K562 (cell line): ENCODE results near the gene PTPN7. TPM values are rescaled to one million over a fixed set of nuclear protein-coding genes. Genes with fewer than 3 reads are reported as not detected.
A peak's percentile ranks its signal among the peaks of the same experiment; 100 is the strongest.

Experiments
- BCLAF1 ChIP-seq, 2 experiments: fragments of 450-650 bp in 1 of 2; IDR thresholded peaks; 2 replicates each; pipeline ENCODE4 v1.6.1; 2011 to 2017; ENCODE audit warnings: low read depth in 2 of 2, antibody characterized with exemption in 1 of 2, borderline replicate concordance in 1 of 2, low read length in 1 of 2, mild to moderate bottlenecking in 1 of 2, mixed read lengths in 1 of 2; ENCODE audit not compliant: control insufficient read depth in 1 of 2
- DACH1 ChIP-seq: fragments of 450-650 bp; IDR thresholded peaks from 2 replicates; pipeline ENCODE4 v1.6.1; 2018; ENCODE audit not compliant: partially characterized antibody
- DDX20 ChIP-seq: fragments of 450-650 bp; IDR thresholded peaks from 2 replicates; pipeline ENCODE4 v1.6.1; 2016; ENCODE audit warnings: missing genetic modification characterization, low read depth, mild to moderate bottlenecking, missing compliant biosample characterization, moderate library complexity
- EGR1 ChIP-seq: fragments of 450-650 bp; conservative IDR thresholded peaks from 2 replicates; pipeline ENCODE4 v1.6.1; 2017; ENCODE audit warnings: mild to moderate bottlenecking
- GABPB2 ChIP-seq: fragments of 250-450 bp; sonication (Bioruptor Pico); conservative IDR thresholded peaks from 2 replicates; pipeline ENCODE4 v1.5.1; 2021; ENCODE audit warnings: mild to moderate bottlenecking
- MAFG ChIP-seq: fragments of 450-650 bp; conservative IDR thresholded peaks from 2 replicates; pipeline ENCODE4 v1.6.1; 2016; ENCODE audit warnings: missing genetic modification characterization, missing compliant biosample characterization
- PATZ1 ChIP-seq: fragments of 250-450 bp; sonication (Bioruptor Pico); IDR thresholded peaks from 2 replicates; pipeline ENCODE4 v1.5.0; 2020; ENCODE audit warnings: mild to moderate bottlenecking, borderline replicate concordance
- SREBF2 ChIP-seq: sonication (generic); formaldehyde crosslinking; IDR thresholded peaks from 2 replicates; pipeline ENCODE4 v1.4.0; 2020; ENCODE audit warnings: mild to moderate bottlenecking, missing genetic modification reagents
- STAT5B ChIP-seq: fragments of 250-450 bp; sonication (Bioruptor Pico); IDR thresholded peaks from 2 replicates; pipeline ENCODE4 v1.8.0; 2021; ENCODE audit warnings: mild to moderate bottlenecking, inconsistent platforms
- THAP7 ChIP-seq: fragments of 250-450 bp; sonication (Bioruptor Pico); IDR thresholded peaks from 2 replicates; pipeline ENCODE4 v1.5.0; 2021
- ZBTB33 ChIP-seq: sonication (generic); formaldehyde crosslinking; IDR thresholded peaks from 2 replicates; pipeline ENCODE4 v1.8.1; 2023; ENCODE audit warnings: mild to moderate bottlenecking, missing genetic modification reagents
- ZBTB5 ChIP-seq: fragments of 450-650 bp; IDR thresholded peaks from 2 replicates; pipeline ENCODE4 v1.6.1; 2017; ENCODE audit warnings: antibody characterized with exemption
- ZNF146 ChIP-seq: IDR thresholded peaks from one replicate; pipeline ENCODE4 v1.6.1; 2018; ENCODE audit warnings: missing compliant biosample characterization; ENCODE audit not compliant: unreplicated experiment
- ZNF174 ChIP-seq: fragments of 250-450 bp; sonication (Bioruptor Pico); IDR thresholded peaks from 2 replicates; pipeline ENCODE4 v1.4.0; 2020; ENCODE audit warnings: mild to moderate bottlenecking
- ZNF24 ChIP-seq: fragments of 450-650 bp; IDR thresholded peaks from 2 replicates; pipeline ENCODE4 v1.6.1; 2016
- ZNF3 ChIP-seq: fragments of 250-450 bp; sonication (Bioruptor Pico); IDR thresholded peaks from 2 replicates; pipeline ENCODE4 v1.5.0; 2021; ENCODE audit warnings: mild to moderate bottlenecking, moderate library complexity
- ZNF79 ChIP-seq: fragments of 250-450 bp; sonication (Bioruptor Pico); IDR thresholded peaks from 2 replicates; pipeline ENCODE4 v1.4.0; 2020; ENCODE audit warnings: low read depth, mild to moderate bottlenecking, moderate library complexity
- polyA plus RNA-seq, 8 experiments: library from polyadenylated mRNA; depleted of rRNA in 4 of 8; stranded (reverse) in 5 of 8; unstranded in 3 of 8; fragments of >200 nt; fragmentation: Nextera tagmentation in 2 of 8; fragmentation: Illumina TruSeq in 1 of 8; extraction: Ambion mirVana in 2 of 8; extraction: Trizol in 1 of 8; gene quantifications; 2 replicates each; pipeline versions ENCODE4 v1.2.1 to v1.2.3, GENCODE V29; 2011 to 2014; ENCODE audit warnings: inconsistent platforms in 1 of 8, missing spikeins in 1 of 8
- total RNA-seq, 7 experiments: library from RNA; depleted of rRNA in 6 of 7; stranded (reverse); fragments of >200 nt in 6 of 7; fragmentation: Illumina TruSeq in 2 of 7; extraction: Trizol in 2 of 7; gene quantifications; 2 replicates each; pipeline versions ENCODE4 v1.2.1 to v1.2.3, GENCODE V29; 2011 to 2021; ENCODE audit warnings: low replicate concordance in 1 of 7

PTPN7 gene
- total and polyA plus RNA-seq, 9 of the 15 experiments (the other 6 are each of a cell fraction or from before 2014, with no cell fraction given), result 18.7 to 144 (median 120) TPM

GRCh38 chr1:202164271-202165037 is 4.1 kb upstream of the PTPN7 start (continued):
- TF ChIP-seq ZBTB5 (no peak), SREBF2 (CRISPR knock-in tag) (no peak), PATZ1 (CRISPR knock-in tag) (peak; percentile 81; the same call in 1 of the 2 replicates), ZNF24 (no peak), ZBTB33 (CRISPR knock-in tag) (no peak), MAFG (tag) (no peak), THAP7 (no peak), EGR1 (peak; percentile 76), BCLAF1 (IDR thresholded peaks at IDR 0.05; ENCODE audit: borderline replicate concordance in 1 of 2, control insufficient read depth in 1 of 2, low read depth in 2 of 2, low read length in 1 of 2) (no peak), STAT5B (CRISPR knock-in tag) (no peak), ZNF3 (CRISPR knock-in tag) (no peak), DDX20 (tag) (no peak), DACH1 (peak; percentile 84), ZNF174 (no peak), GABPB2 (no peak), ZNF146 (CRISPR knock-in tag) (no peak), ZNF79 (CRISPR knock-in tag) (no peak)
